GM12891 (cell line): ENCODE data around the gene TBXAS1.

Experiments
- POLR2A ChIP-seq: IDR thresholded peaks from 2 replicates; pipeline ENCODE4 v1.6.1; 2011; ENCODE audit warnings: low read depth, low read length, control low read depth
- POLR2AphosphoS5 ChIP-seq: IDR thresholded peaks from 2 replicates; pipeline ENCODE4 v1.6.1; 2011; ENCODE audit warnings: low read depth, low read length, control low read depth
- TAF1 ChIP-seq: IDR thresholded peaks from 2 replicates; pipeline ENCODE4 v1.6.1; 2011; ENCODE audit warnings: low read depth, low read length, control low read depth

- TF ChIP-seq POLR2A, result no peak
- TF ChIP-seq POLR2AphosphoS5, result no peak
- TF ChIP-seq TAF1, result no peak
Observed at GRCh38 chr7:140059273-140060242, 230.5 kb downstream of the TBXAS1 start.
